ENCODE measurements around the gene ARHGAP29. TPM values are rescaled to one million over a fixed set of nuclear protein-coding genes. Genes with fewer than 3 reads are reported as not detected.
"Not testable (repeated sequence)": the region's sequence is repeated elsewhere in the genome, so short reads cannot be mapped to it uniquely, and the experiment has no call there.

Gene ARHGAP29
- total and polyA plus RNA-seq, 2 of the 8 experiments (the other 6 are each of a cell fraction or from before 2014, with no cell fraction given): 0.57 to 3.2 TPM

DNA sequence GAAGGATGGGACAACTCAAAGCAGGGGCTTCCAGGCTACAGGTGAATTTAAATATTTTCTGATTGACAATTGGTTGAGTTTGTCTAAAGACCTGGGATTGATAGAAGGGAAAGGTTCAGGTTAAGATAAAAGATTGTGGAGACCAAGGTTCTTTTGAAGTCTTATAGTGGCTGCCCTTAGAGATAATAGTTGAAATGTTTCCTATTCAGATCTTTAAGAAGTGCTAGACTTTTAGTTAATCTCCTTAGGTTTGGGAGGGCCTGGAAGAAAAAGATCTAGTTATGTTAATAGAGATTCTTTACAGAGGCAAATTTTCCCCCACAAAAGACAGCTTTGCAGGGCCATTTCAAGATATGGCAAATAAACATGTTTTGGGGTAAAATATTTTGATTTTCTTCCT, 88.2 kb downstream of the ARHGAP29 start:
- H3K18ac ChIP-seq (ENCODE audit: extremely low read depth, low read length); DNase-seq (ENCODE audit: low read depth in 1 of 2, low spot score in 2 of 2); H2BK5ac ChIP-seq (ENCODE audit: low read depth, low read length); H3K9me3 ChIP-seq (ENCODE audit: insufficient read depth in 2 of 2, low read depth in 1 of 2, low read length in 1 of 2); H3K14ac ChIP-seq (ENCODE audit: insufficient read length); POLR2A ChIA-PET (ENCODE audit: partially characterized antibody); H3K9ac ChIP-seq (replicated peaks in 1 of 4; ENCODE audit: extremely low read depth in 1 of 4, low read depth in 3 of 4, low read length in 3 of 4); FAIRE-seq; H4K5ac ChIP-seq (ENCODE audit: insufficient read length, low read depth, low read length); H3K4ac ChIP-seq (replicated peaks; ENCODE audit: insufficient read length, low read depth, low read length); H2AFZ ChIP-seq (ENCODE audit: low read length); H3K4me3 ChIP-seq (ENCODE audit: extremely low read depth in 1 of 4, insufficient read depth in 2 of 4, low read depth in 3 of 4, low read length in 4 of 4); H2BK20ac ChIP-seq (ENCODE audit: low read length); H3K27ac ChIP-seq (ENCODE audit: low read depth, low read length); H3K56ac ChIP-seq (replicated peaks; ENCODE audit: insufficient read length, low read depth, low read length); H2BK120ac ChIP-seq (replicated peaks; ENCODE audit: low read depth, low read length); H3K23me2 ChIP-seq (ENCODE audit: low read depth, low read length); H3K79me2 ChIP-seq (ENCODE audit: control insufficient read depth in 1 of 2, insufficient read depth in 2 of 2, low read length in 2 of 2); H3K36me3 ChIP-seq (ENCODE audit: control insufficient read depth in 2 of 4, insufficient read depth in 4 of 4, low read length in 3 of 4); H4K20me1 ChIP-seq (replicated peaks in 1 of 2; ENCODE audit: control insufficient read depth in 1 of 2, insufficient read depth in 2 of 2, low read length in 2 of 2); H3K4me2 ChIP-seq (ENCODE audit: insufficient read depth in 1 of 2, low read depth in 2 of 2, low read length in 2 of 2); H3K23ac ChIP-seq (ENCODE audit: insufficient read length); H2AK5ac ChIP-seq (ENCODE audit: low read depth, low read length); H2BK12ac ChIP-seq (ENCODE audit: low read depth, low read length); H3K27me3 ChIP-seq (replicated peaks in 1 of 4; ENCODE audit: control insufficient read depth in 3 of 4, extremely low read depth in 1 of 4, insufficient read depth in 3 of 4, low read length in 3 of 4); H3K79me1 ChIP-seq (ENCODE audit: low read depth, low read length); H3K4me1 ChIP-seq (replicated peaks in 1 of 4; ENCODE audit: control insufficient read depth in 3 of 4, insufficient read depth in 4 of 4, low read length in 3 of 4); H4K91ac ChIP-seq (replicated peaks; ENCODE audit: insufficient read length, low read length); H4K8ac ChIP-seq (ENCODE audit: extremely low read depth, insufficient read depth, low read length); H2BK15ac ChIP-seq (ENCODE audit: low read length): not testable (repeated sequence)
- CTCF ChIA-PET (ENCODE audit: partially characterized antibody): interaction anchor here (0.8 to 2.0 kb wide), 6 partner anchors 30 to 187 kb away, joined by 3 to 7 read pairs (median 3); no protein-coding TSS in a partner anchor
